Activated naive CD8-positive, alpha-beta T cell (primary cell): ENCODE measurements around the gene POLA2.

ENCODE experiments used
- H3K27ac Mint-ChIP-seq: one replicate; pipeline ENCODE4 v1.8.0; 2021; ENCODE audit warnings: mixed read lengths
- H3K27me3 Mint-ChIP-seq: one replicate; pipeline ENCODE4 v1.8.0; 2021; ENCODE audit warnings: mixed read lengths
- H3K36me3 Mint-ChIP-seq: one replicate; pipeline ENCODE4 v1.8.0; 2021; ENCODE audit warnings: mixed read lengths
- H3K4me1 Mint-ChIP-seq: one replicate; pipeline ENCODE4 v1.8.0; 2021; ENCODE audit warnings: low read depth, mixed read lengths
- H3K4me3 Mint-ChIP-seq: one replicate; pipeline ENCODE4 v1.8.0; 2021; ENCODE audit warnings: mild to moderate bottlenecking, mixed read lengths
- H3K9me3 Mint-ChIP-seq: one replicate; pipeline ENCODE4 v1.8.0; 2021; ENCODE audit warnings: low read depth, mixed read lengths

POLA2 gene

GRCh38 chr11:65261591-65262380, at the start of gene POLA2:
Gene POLA2, plus strand, starts transcription at chr11:65261962. Its CDS starts 331 bp downstream, at chr11:65262293.
- no peaks in the 10 kb centered on the region for H3K27me3 Mint-ChIP-seq
- H3K36me3 Mint-ChIP-seq: peaks cover 11% of the 10 kb centered on the region
- peaks cover 46% of the 10 kb centered on the region for H3K4me1 Mint-ChIP-seq
- peak within 1 kb of the TSS; percentile 95 for H3K27ac Mint-ChIP-seq
- H3K9me3 Mint-ChIP-seq: no peaks in the 10 kb centered on the region
- H3K4me3 Mint-ChIP-seq: peak within 1 kb of the TSS; percentile 95

- Mint-ChIP-seq H3K36me3 (peaks cover 5% of the 10 kb centered on the region), H3K4me3 (no peak overlapping the region), H3K4me1 (peaks cover 35% of the 10 kb centered on the region), H3K9me3 (no peaks in the 10 kb centered on the region), H3K27ac (no peak overlapping the region), H3K27me3 (no peaks in the 10 kb centered on the region)
Measured at GRCh38 chr11:65212226-65212801, 49.4 kb upstream of the POLA2 start.

GRCh38 chr11:65213322-65214211, 48.2 kb upstream of the POLA2 start:
- H3K27ac Mint-ChIP-seq: no peak overlapping the region
- H3K4me3 Mint-ChIP-seq: peak overlapping the region; percentile 38
- H3K27me3 Mint-ChIP-seq: no peaks in the 10 kb centered on the region
- H3K36me3 Mint-ChIP-seq: peaks cover 5% of the 10 kb centered on the region
- H3K9me3 Mint-ChIP-seq: no peaks in the 10 kb centered on the region
- peaks cover 35% of the 10 kb centered on the region for H3K4me1 Mint-ChIP-seq

GRCh38 chr11:65214212-65214845, 47.4 kb upstream of the POLA2 start:
- H3K9me3 Mint-ChIP-seq: no peaks in the 10 kb centered on the region
- peak overlapping the region; percentile 12 for H3K27ac Mint-ChIP-seq
- peaks cover 33% of the 10 kb centered on the region for H3K4me1 Mint-ChIP-seq
- no peaks in the 10 kb centered on the region for H3K27me3 Mint-ChIP-seq
- peak overlapping the region; percentile 64 for H3K4me3 Mint-ChIP-seq
- no peaks in the 10 kb centered on the region for H3K36me3 Mint-ChIP-seq

GRCh38 chr11:65215441-65216076, 46.2 kb upstream of the POLA2 start:
- H3K36me3 Mint-ChIP-seq: no peaks in the 10 kb centered on the region
- no peaks in the 10 kb centered on the region for H3K9me3 Mint-ChIP-seq
- H3K27me3 Mint-ChIP-seq: no peaks in the 10 kb centered on the region
- H3K4me1 Mint-ChIP-seq: peaks cover 37% of the 10 kb centered on the region
- peak overlapping the region; percentile 50 for H3K4me3 Mint-ChIP-seq
- H3K27ac Mint-ChIP-seq: peak overlapping the region; percentile 93

GRCh38 chr11:65216830-65217229, 44.9 kb upstream of the POLA2 start:
- Mint-ChIP-seq H3K27ac (no peak overlapping the region), H3K27me3 (no peaks in the 10 kb centered on the region), H3K4me3 (no peak overlapping the region), H3K4me1 (peaks cover 37% of the 10 kb centered on the region), H3K9me3 (no peaks in the 10 kb centered on the region), H3K36me3 (no peaks in the 10 kb centered on the region)

GRCh38 chr11:65217441-65218423, 44.0 kb upstream of the POLA2 start:
- peaks cover 38% of the 10 kb centered on the region for H3K4me1 Mint-ChIP-seq
- no peak overlapping the region for H3K4me3 Mint-ChIP-seq
- no peaks in the 10 kb centered on the region for H3K27me3 Mint-ChIP-seq
- H3K36me3 Mint-ChIP-seq: no peaks in the 10 kb centered on the region
- H3K9me3 Mint-ChIP-seq: no peaks in the 10 kb centered on the region
- peak overlapping the region; percentile 34 for H3K27ac Mint-ChIP-seq

GRCh38 chr11:65218446-65218845, 43.3 kb upstream of the POLA2 start:
- Mint-ChIP-seq H3K4me3 (no peak overlapping the region), H3K9me3 (no peaks in the 10 kb centered on the region), H3K27me3 (no peaks in the 10 kb centered on the region), H3K4me1 (peaks cover 31% of the 10 kb centered on the region), H3K27ac (peak overlapping the region; percentile 2), H3K36me3 (no peaks in the 10 kb centered on the region)

- Mint-ChIP-seq H3K27ac (no peak overlapping the region), H3K27me3 (no peaks in the 10 kb centered on the region), H3K4me1 (peaks cover 22% of the 10 kb centered on the region), H3K9me3 (no peaks in the 10 kb centered on the region), H3K4me3 (no peak overlapping the region), H3K36me3 (no peaks in the 10 kb centered on the region)
Measured at GRCh38 chr11:65219930-65220213, 41.9 kb upstream of the POLA2 start.

GRCh38 chr11:65221026-65221425, 40.7 kb upstream of the POLA2 start:
- H3K27me3 Mint-ChIP-seq: no peaks in the 10 kb centered on the region
- no peaks in the 10 kb centered on the region for H3K9me3 Mint-ChIP-seq
- peaks cover 19% of the 10 kb centered on the region for H3K4me1 Mint-ChIP-seq
- no peak overlapping the region for H3K27ac Mint-ChIP-seq
- no peaks in the 10 kb centered on the region for H3K36me3 Mint-ChIP-seq
- no peak overlapping the region for H3K4me3 Mint-ChIP-seq

GRCh38 chr11:65223011-65223410, 38.8 kb upstream of the POLA2 start:
- Mint-ChIP-seq H3K9me3 (no peaks in the 10 kb centered on the region), H3K4me1 (peaks cover 24% of the 10 kb centered on the region), H3K4me3 (no peak overlapping the region), H3K27me3 (peaks cover 5% of the 10 kb centered on the region), H3K36me3 (no peaks in the 10 kb centered on the region), H3K27ac (no peak overlapping the region)

- Mint-ChIP-seq H3K36me3 (peaks cover 3% of the 10 kb centered on the region), H3K4me3 (peak overlapping the region; percentile 81), H3K9me3 (no peaks in the 10 kb centered on the region), H3K4me1 (peaks cover 14% of the 10 kb centered on the region), H3K27me3 (peaks cover 6% of the 10 kb centered on the region), H3K27ac (no peak overlapping the region)
Measured at GRCh38 chr11:65224930-65225278, 36.9 kb upstream of the POLA2 start.

GRCh38 chr11:65225279-65226102, 36.3 kb upstream of the POLA2 start:
- Mint-ChIP-seq H3K27me3 (peaks cover 6% of the 10 kb centered on the region), H3K4me3 (peak overlapping the region; percentile 81), H3K36me3 (peaks cover 3% of the 10 kb centered on the region), H3K4me1 (peaks cover 11% of the 10 kb centered on the region), H3K9me3 (no peaks in the 10 kb centered on the region), H3K27ac (no peak overlapping the region)
